Keratinocyte (primary cell): ENCODE measurements around the gene NBEA.

Experiments used
- EZH2 ChIP-seq: IDR thresholded peaks from one replicate; pipeline ENCODE4 v1.6.1; 2012; ENCODE audit warnings: inconsistent platforms, mild to moderate bottlenecking, low read length, moderate library complexity
- TF ChIP-seq, protein P1 (sequence below), 3 experiments: IDR thresholded peaks in 1 of 3; conservative IDR thresholded peaks in 1 of 3; optimal IDR thresholded peaks in 1 of 3; 2 replicates in 2 of 3; 3 replicates in 1 of 3; pipeline versions ENCODE3 to v1.5.1; 2011; ENCODE audit warnings: low read length in 3 of 3, mild to moderate bottlenecking in 3 of 3, moderate library complexity in 2 of 3, control low read depth in 1 of 3, inconsistent platforms in 1 of 3; ENCODE audit not compliant: insufficient read depth in 2 of 3; ENCODE audit errors: extremely low read depth in 1 of 3

DNA sequence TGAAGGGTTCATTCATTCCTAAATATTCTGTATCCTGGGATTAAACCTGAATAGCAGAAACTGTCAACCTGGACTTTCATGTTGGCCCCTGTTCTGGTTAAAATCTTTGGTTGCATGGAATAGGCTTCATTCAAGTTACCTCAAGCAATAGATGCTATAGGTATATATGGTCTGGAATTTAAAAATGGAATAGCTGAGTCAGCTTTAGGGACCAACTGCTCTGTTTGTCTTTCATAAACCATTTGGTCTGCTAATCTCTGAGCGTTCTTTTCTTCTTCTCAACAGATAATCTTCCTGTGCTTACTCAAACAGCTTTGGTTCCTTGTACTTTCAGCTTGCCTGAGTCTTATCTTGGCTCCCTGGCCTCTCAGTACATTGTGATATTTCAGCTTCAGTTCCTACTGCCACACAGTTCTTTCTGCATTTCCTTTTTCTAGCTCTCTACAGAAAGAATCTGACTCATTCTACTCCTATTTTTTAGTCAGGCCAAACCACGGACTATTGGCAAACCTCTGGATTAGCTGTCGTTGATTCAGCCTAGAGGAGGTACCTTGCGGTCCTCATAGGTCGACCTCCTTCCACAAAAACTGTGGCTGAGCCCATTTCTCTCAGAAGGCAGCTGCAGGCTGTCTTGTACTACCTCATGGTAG is 570.3 kb downstream of the NBEA start:
- TF ChIP-seq, protein P1, sequence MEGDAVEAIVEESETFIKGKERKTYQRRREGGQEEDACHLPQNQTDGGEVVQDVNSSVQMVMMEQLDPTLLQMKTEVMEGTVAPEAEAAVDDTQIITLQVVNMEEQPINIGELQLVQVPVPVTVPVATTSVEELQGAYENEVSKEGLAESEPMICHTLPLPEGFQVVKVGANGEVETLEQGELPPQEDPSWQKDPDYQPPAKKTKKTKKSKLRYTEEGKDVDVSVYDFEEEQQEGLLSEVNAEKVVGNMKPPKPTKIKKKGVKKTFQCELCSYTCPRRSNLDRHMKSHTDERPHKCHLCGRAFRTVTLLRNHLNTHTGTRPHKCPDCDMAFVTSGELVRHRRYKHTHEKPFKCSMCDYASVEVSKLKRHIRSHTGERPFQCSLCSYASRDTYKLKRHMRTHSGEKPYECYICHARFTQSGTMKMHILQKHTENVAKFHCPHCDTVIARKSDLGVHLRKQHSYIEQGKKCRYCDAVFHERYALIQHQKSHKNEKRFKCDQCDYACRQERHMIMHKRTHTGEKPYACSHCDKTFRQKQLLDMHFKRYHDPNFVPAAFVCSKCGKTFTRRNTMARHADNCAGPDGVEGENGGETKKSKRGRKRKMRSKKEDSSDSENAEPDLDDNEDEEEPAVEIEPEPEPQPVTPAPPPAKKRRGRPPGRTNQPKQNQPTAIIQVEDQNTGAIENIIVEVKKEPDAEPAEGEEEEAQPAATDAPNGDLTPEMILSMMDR (optimal IDR thresholded peaks at IDR 0.05 in 1 of 3, IDR thresholded peaks at IDR 0.05 in 1 of 3, conservative IDR thresholded peaks at IDR 0.05 in 1 of 3; ENCODE audit: extremely low read depth in 1 of 3, insufficient read depth in 2 of 3, low read length in 3 of 3), result no peak
- TF ChIP-seq EZH2, result no peak
